Panc1 (cell line): ENCODE data around the gene MBD3L4. TPM values are rescaled to one million over a fixed set of nuclear protein-coding genes. Genes with fewer than 3 reads are reported as not detected.
"Not testable (repeated sequence)": the region's sequence is repeated elsewhere in the genome, so short reads cannot be mapped to it uniquely, and the experiment has no call there.

ENCODE experiments used
- ATAC-seq: fragments of 200-7000 bp; cut with Tn5 transposase; 2 replicates; pipeline ENCODE4 v1.9.1; 2020; ENCODE audit warnings: mild to moderate bottlenecking, moderate library complexity
- Bru-seq: library from RNA; stranded (reverse); fragments of 400-500 nt; gene quantifications from one replicate; lab custom pipeline; 2021; lab: Mats Ljungman, UMichigan
- BruChase-seq, 2 experiments: library from RNA; stranded (reverse); fragments of 400-500 nt; gene quantifications; one replicate each; lab custom pipeline; 2021; lab: Mats Ljungman, UMichigan
- BruUV-seq: library from RNA; stranded (reverse); fragments of 400-500 nt; replicated peaks from 2 replicates; lab custom pipeline; 2021; lab: Mats Ljungman, UMichigan
- CTCF ChIA-PET: fragments of 300-600 bp; sonication (Branson Sonifier 250); formaldehyde crosslinking; loops from one replicate; lab custom pipeline; 2022; ENCODE audit warnings: antibody characterized with exemption; lab: Charles Lee
- POLR2A ChIA-PET: fragments of 300-600 bp; sonication (Branson Sonifier 250); formaldehyde crosslinking; loops from one replicate; lab custom pipeline; 2022; ENCODE audit warnings: antibody characterized with exemption; lab: Charles Lee
- DNase-seq: peaks from one replicate; pipeline ENCODE4 v3.0.0-alpha.2; 2010; ENCODE audit warnings: low read depth, low spot score
- H3K27ac ChIP-seq: 2 replicates; pipeline ENCODE4 v1.5.1; 2011; ENCODE audit warnings: mild to moderate bottlenecking, low read length, inconsistent platforms
- H3K27me3 ChIP-seq: fragments of 200-500 bp; sonication (Bioruptor generic); 2 replicates; pipeline ENCODE4 v1.6.0; 2014; ENCODE audit warnings: low read length, inconsistent platforms; ENCODE audit not compliant: control insufficient read depth, insufficient read depth
- H3K36me3 ChIP-seq: fragments of 200-500 bp; sonication (Bioruptor generic); 2 replicates; pipeline ENCODE4 v1.5.1; 2014; ENCODE audit warnings: inconsistent platforms, mild to moderate bottlenecking, low read length, moderate library complexity; ENCODE audit not compliant: control insufficient read depth, insufficient read depth
- H3K4me1 ChIP-seq: 2 replicates; pipeline ENCODE4 v1.5.1; 2011; ENCODE audit warnings: inconsistent platforms, mild to moderate bottlenecking, low read length, moderate library complexity; ENCODE audit not compliant: control insufficient read depth, insufficient read depth
- H3K4me3 ChIP-seq, 2 experiments: 2 replicates each; pipeline ENCODE4 v1.5.1; 2011 to 2012; ENCODE audit warnings: low read depth in 2 of 2, low read length in 2 of 2, mild to moderate bottlenecking in 2 of 2, inconsistent platforms in 1 of 2, moderate library complexity in 1 of 2
- H3K9me3 ChIP-seq: fragments of 200-500 bp; sonication (Bioruptor generic); 2 replicates; pipeline ENCODE4 v1.5.1; 2014; ENCODE audit warnings: low read depth, mild to moderate bottlenecking, inconsistent platforms, low read length, moderate library complexity; ENCODE audit not compliant: control insufficient read depth, insufficient read depth
- CTCF ChIP-seq: fragments of 450-650 bp; IDR thresholded peaks from 2 replicates; pipeline ENCODE4 v1.5.1; 2017; ENCODE audit warnings: mild to moderate bottlenecking
- POLR2AphosphoS5 ChIP-seq: IDR thresholded peaks from 2 replicates; pipeline ENCODE4 v1.6.1; 2012; ENCODE audit warnings: mild to moderate bottlenecking, low read depth, low read length, moderate library complexity
- REST ChIP-seq, 2 experiments: IDR thresholded peaks; 2 replicates each; pipeline ENCODE4 v1.6.1; 2011 to 2012; ENCODE audit warnings: low read depth in 2 of 2, control low read depth in 1 of 2, low read length in 1 of 2, mild to moderate bottlenecking in 1 of 2, moderate library complexity in 1 of 2; ENCODE audit not compliant: insufficient read depth in 1 of 2
- SIN3A ChIP-seq: IDR thresholded peaks from 2 replicates; pipeline ENCODE4 v1.6.1; 2012; ENCODE audit warnings: low read depth, mild to moderate bottlenecking, low read length, moderate library complexity, borderline replicate concordance; ENCODE audit not compliant: insufficient read depth
- TCF7L2 ChIP-seq: IDR thresholded peaks from 2 replicates; pipeline ENCODE4 v1.6.1; 2011; ENCODE audit warnings: mild to moderate bottlenecking, low read depth, low read length, inconsistent platforms
- in situ Hi-C: cut with HindIII; loops from 2 replicates; pipeline ENCODE4 v1.10.0; 2016; ENCODE audit warnings: low sequenced_read_pairs, low pct_unique_long_range_greater_than_20kb
- intact Hi-C: fragments of 100-400 bp; cut with micrococcal nuclease; formaldehyde crosslinking; loops from one replicate; pipeline ENCODE4 v1.10.0; 2022; ENCODE audit not compliant: unreplicated experiment
- long read RNA-seq: library from polyadenylated mRNA; unstranded; transcript quantifications from one replicate; pipeline ENCODE4 v2.0.0, GENCODE V29; 2021; ENCODE audit not compliant: unreplicated experiment
- polyA plus RNA-seq: library from polyadenylated mRNA; unstranded; fragments of >200 nt; gene quantifications from one replicate; pipeline ENCODE4 v1.2.1, GENCODE V29; 2012; ENCODE audit warnings: missing spikeins; ENCODE audit not compliant: insufficient read length
- total RNA-seq: library from RNA; stranded (reverse); gene quantifications from one replicate; pipeline ENCODE4 v1.2.1, GENCODE V29; 2021; ENCODE audit not compliant: unreplicated experiment

Gene MBD3L4
- total RNA-seq = not detected
- polyA plus RNA-seq = not detected
- not detected for Bru-seq, nascent RNA
- not detected for BruChase-seq, experiment 1, labeled RNA remaining after a 2-hour chase
- BruChase-seq, experiment 2, labeled RNA remaining after a 6-hour chase = not detected
- long read RNA-seq = 0 reads

GRCh38 chr19:7040079-7040478 is at the start of gene MBD3L4:
TSS of gene MBD3L4 (minus strand) at chr19:7040179. CDS start at chr19:7040144, 35 bp downstream.
- H3K27me3 ChIP-seq, POLR2A ChIA-PET, ATAC-seq, BruUV-seq, H3K4me3 ChIP-seq, DNase-seq, H3K4me1 ChIP-seq, in situ Hi-C loops, H3K36me3 ChIP-seq, CTCF ChIA-PET, H3K9me3 ChIP-seq, intact Hi-C loops, H3K27ac ChIP-seq: not testable (repeated sequence)

- ChIA-PET POLR2A (no interaction called here), CTCF (no interaction called here)
- Histone ChIP-seq H3K4me3 (no peak overlapping the region), H3K36me3 (no peaks in the 10 kb centered on the region), H3K9me3 (peaks cover 15% of the 10 kb centered on the region), H3K4me1 (no peaks in the 10 kb centered on the region), H3K27ac (no peak overlapping the region), H3K27me3 (no peaks in the 10 kb centered on the region)
- in situ Hi-C loops (no loop called here), intact Hi-C loops (no loop called here)
- no TSS peak for BruUV-seq
- no peak for DNase-seq
- TF ChIP-seq TCF7L2 (no peak), REST (IDR thresholded peaks at IDR 0.05; ENCODE audit: insufficient read depth in 1 of 2, low read depth in 2 of 2, low read length in 1 of 2) (no peak), POLR2AphosphoS5 (no peak), SIN3A (no peak), CTCF (no peak)
- ATAC-seq = no peak
Measured at GRCh38 chr19:7088999-7089398, 49.0 kb upstream of the MBD3L4 start.

GRCh38 chr19:7083076-7083956 is 43.3 kb upstream of the MBD3L4 start:
- BruUV-seq = TSS peak; percentile 36
- POLR2A ChIA-PET = no interaction called here
- Histone ChIP-seq H3K4me3 (no peak overlapping the region), H3K9me3 (peaks cover 62% of the 10 kb centered on the region), H3K36me3 (peaks cover 22% of the 10 kb centered on the region), H3K27ac (no peak overlapping the region), H3K4me1 (no peaks in the 10 kb centered on the region), H3K27me3 (no peaks in the 10 kb centered on the region)
- TF ChIP-seq REST (IDR thresholded peaks at IDR 0.05; ENCODE audit: insufficient read depth in 1 of 2, low read depth in 2 of 2, low read length in 1 of 2) (no peak), TCF7L2 (no peak), POLR2AphosphoS5 (no peak; the same call in 1 of the 2 replicates), CTCF (no peak), SIN3A (no peak)
- intact Hi-C loops (no loop called here), in situ Hi-C loops (no loop called here)
- DNase-seq (no peak), ATAC-seq (no peak)
- CTCF ChIA-PET = no interaction called here
